ENCODE measurements around the gene CASTOR1.

The CASTOR1 gene

GRCh38 chr22:30306627-30307011, 17.3 kb upstream of the CASTOR1 start:
- H3K4me3 ChIP-seq (ENCODE audit: low read depth, low read length) = no peak overlapping the region
- no peak for DNase-seq (ENCODE audit: low read depth)
- TF ChIP-seq CTCF (IDR thresholded peaks at IDR 0.05; ENCODE audit: control insufficient read depth, extremely low read depth, insufficient read depth) = no peak

- H3K4me3 ChIP-seq (ENCODE audit: low read depth, low read length) = no peak overlapping the region
- TF ChIP-seq CTCF (IDR thresholded peaks at IDR 0.05; ENCODE audit: control insufficient read depth, extremely low read depth, insufficient read depth) = no peak
- no peak for DNase-seq (ENCODE audit: low read depth)
Observed at GRCh38 chr22:30305906-30306626, 16.8 kb upstream of the CASTOR1 start.

GRCh38 chr22:30305519-30305905, 16.2 kb upstream of the CASTOR1 start:
- TF ChIP-seq CTCF (IDR thresholded peaks at IDR 0.05; ENCODE audit: control insufficient read depth, extremely low read depth, insufficient read depth) = no peak
- DNase-seq (ENCODE audit: low read depth) = no peak
- H3K4me3 ChIP-seq (ENCODE audit: low read depth, low read length) = no peak overlapping the region

- H3K4me3 ChIP-seq (ENCODE audit: low read depth, low read length) = no peak overlapping the region
- no peak for TF ChIP-seq CTCF (IDR thresholded peaks at IDR 0.05; ENCODE audit: control insufficient read depth, extremely low read depth, insufficient read depth)
Observed at GRCh38 chr22:30304495-30305244, 15.4 kb upstream of the CASTOR1 start.

GRCh38 chr22:30302810-30303138, 13.5 kb upstream of the CASTOR1 start:
- no peak for TF ChIP-seq CTCF (IDR thresholded peaks at IDR 0.05; ENCODE audit: control insufficient read depth, extremely low read depth, insufficient read depth)
- no peak for DNase-seq (ENCODE audit: low read depth)
- no peak overlapping the region for H3K4me3 ChIP-seq (ENCODE audit: low read depth, low read length)

More at GRCh38 chr22:30304495-30305244, 15.4 kb upstream of the CASTOR1 start:
- no peak for DNase-seq (ENCODE audit: low read depth)

- no peak for DNase-seq (ENCODE audit: low read depth)
- TF ChIP-seq CTCF (IDR thresholded peaks at IDR 0.05; ENCODE audit: control insufficient read depth, extremely low read depth, insufficient read depth) = no peak
- H3K4me3 ChIP-seq (ENCODE audit: low read depth, low read length) = no peak overlapping the region
Observed at GRCh38 chr22:30301995-30302809, 12.9 kb upstream of the CASTOR1 start.

Data from LNCaP clone FGC (cell line).